SK-N-SH (cell line): ENCODE measurements around the gene DLG2. TPM values are rescaled to one million over a fixed set of nuclear protein-coding genes. Genes with fewer than 3 reads are reported as not detected.

Experiments
- CTCF ChIA-PET: fragments of 300-600, 350-600 bp; formaldehyde crosslinking; extraction: SDS; loops from one replicate; lab custom pipeline; 2021; lab: Yijun Ruan, JAX
- POLR2A ChIA-PET: fragments of 350-600 bp; sonication (Branson Sonifier 250); formaldehyde crosslinking; extraction: SDS; loops from one replicate; lab custom pipeline; 2020; ENCODE audit warnings: antibody characterized with exemption, inconsistent platforms; lab: Yijun Ruan, JAX
- DNase-seq: peaks from one replicate; pipeline ENCODE4 v3.0.0; 2012
- H2AFZ ChIP-seq: fragments of 200-600 bp; sonication (generic); 2 replicates; pipeline ENCODE4 v1.8.1; 2016; ENCODE audit warnings: antibody characterized with exemption, mild to moderate bottlenecking, low read depth
- H3F3A ChIP-seq: fragments of 200-600 bp; sonication (generic); replicated peaks from 2 replicates; pipeline ENCODE3; 2016; ENCODE audit warnings: antibody characterized with exemption, mild to moderate bottlenecking; ENCODE audit not compliant: insufficient read depth
- H3K27ac ChIP-seq, 2 experiments: fragments of 200-500 bp in 1 of 2; fragments of 200-600 bp in 1 of 2; sonication (Bioruptor generic) in 1 of 2; sonication (generic), shearing (Covaris generic) in 1 of 2; 2 replicates each; pipeline versions ENCODE4 v1.5.1 to v1.6.1; 2014 to 2016; ENCODE audit warnings: low read depth in 2 of 2, inconsistent platforms in 1 of 2, low read length in 1 of 2, mild to moderate bottlenecking in 1 of 2, mixed read lengths in 1 of 2
- H3K27me3 ChIP-seq: fragments of 200-600 bp; sonication (generic), shearing (Covaris generic); 2 replicates; pipeline ENCODE4 v1.6.1; 2016; ENCODE audit warnings: mixed run types; ENCODE audit not compliant: insufficient read depth
- H3K36me3 ChIP-seq, 2 experiments: fragments of 200-500 bp in 1 of 2; fragments of 200-600 bp in 1 of 2; sonication (Bioruptor generic) in 1 of 2; sonication (generic) in 1 of 2; replicated peaks in 1 of 2; 2 replicates each; pipeline versions ENCODE3 to v1.5.1; 2014 to 2016; ENCODE audit warnings: low read length in 1 of 2, mild to moderate bottlenecking in 1 of 2; ENCODE audit not compliant: insufficient read depth in 2 of 2, control insufficient read depth in 1 of 2
- H3K4me1 ChIP-seq, 2 experiments: fragments of 200-500 bp in 1 of 2; fragments of 200-600 bp in 1 of 2; sonication (Bioruptor generic) in 1 of 2; sonication (generic), shearing (Covaris generic) in 1 of 2; 2 replicates each; pipeline versions ENCODE4 v1.5.1 to v1.6.1; 2014 to 2016; ENCODE audit warnings: low read depth in 1 of 2, low read length in 1 of 2, mixed run types in 1 of 2; ENCODE audit not compliant: insufficient read depth in 2 of 2, control insufficient read depth in 1 of 2
- H3K4me2 ChIP-seq: fragments of 200-600 bp; sonication (generic), shearing (Covaris generic); 2 replicates; pipeline ENCODE4 v1.6.1; 2017; ENCODE audit warnings: mixed run types
- H3K4me3 ChIP-seq, 2 experiments: fragments of 200-500 bp in 1 of 2; fragments of 200-600 bp in 1 of 2; sonication (Bioruptor generic) in 1 of 2; sonication (generic), shearing (Covaris generic) in 1 of 2; 2 replicates each; pipeline versions ENCODE4 v1.5.1 to v1.8.1; 2014 to 2016; ENCODE audit warnings: low read depth in 2 of 2, inconsistent platforms in 1 of 2, low read length in 1 of 2, mild to moderate bottlenecking in 1 of 2, mixed read lengths in 1 of 2, moderate library complexity in 1 of 2
- H3K79me2 ChIP-seq: fragments of 200-600 bp; sonication (generic); 2 replicates; pipeline ENCODE4 v1.8.1; 2017; ENCODE audit warnings: mild to moderate bottlenecking; ENCODE audit not compliant: insufficient read depth
- H3K9ac ChIP-seq: fragments of 200-600 bp; sonication (generic); 2 replicates; pipeline ENCODE4 v1.6.1; 2017; ENCODE audit warnings: mixed run types
- H3K9me2 ChIP-seq: fragments of 200-600 bp; sonication (generic); 2 replicates; pipeline ENCODE4 v1.6.1; 2017; ENCODE audit warnings: mixed run types
- H3K9me3 ChIP-seq: fragments of 200-600 bp; sonication (generic); 2 replicates; pipeline ENCODE4 v1.6.1; 2017; ENCODE audit warnings: mixed run types, mild to moderate bottlenecking, moderate library complexity
- H4K20me1 ChIP-seq: fragments of 200-600 bp; sonication (generic); 2 replicates; pipeline ENCODE4 v1.6.1; 2017; ENCODE audit warnings: mild to moderate bottlenecking, mixed run types; ENCODE audit not compliant: insufficient read depth
- CHD2 ChIP-seq: fragments of 150-350 bp; IDR thresholded peaks from 2 replicates; pipeline ENCODE4 v1.6.1; 2018; ENCODE audit warnings: low read length; ENCODE audit not compliant: partially characterized antibody
- ELF1 ChIP-seq: IDR thresholded peaks from 2 replicates; pipeline ENCODE4 v1.4.0; 2012
- EZH2phosphoT487 ChIP-seq: fragments of 200-600 bp; sonication (generic); IDR thresholded peaks from 2 replicates; pipeline ENCODE4 v1.6.1; 2017; ENCODE audit warnings: low read depth, mixed run types, mild to moderate bottlenecking, antibody characterized with exemption, moderate library complexity, borderline replicate concordance
- GATA2 ChIP-seq: sonication (generic); formaldehyde crosslinking; IDR thresholded peaks from 2 replicates; pipeline ENCODE4 v1.5.0; 2020; ENCODE audit warnings: mild to moderate bottlenecking, missing genetic modification reagents
- JUND ChIP-seq: IDR thresholded peaks from 2 replicates; pipeline ENCODE4 v1.4.0; 2012
- MEF2A ChIP-seq: IDR thresholded peaks from 2 replicates; pipeline ENCODE4 v1.4.0; 2012; ENCODE audit warnings: low read depth, borderline replicate concordance
- RFX5 ChIP-seq: IDR thresholded peaks from 2 replicates; pipeline ENCODE4 v1.6.1; 2012; ENCODE audit warnings: mild to moderate bottlenecking, improper control_type of control experiment, low read length
- SIN3A ChIP-seq: IDR thresholded peaks from 2 replicates; pipeline ENCODE4 v1.6.1; 2012; ENCODE audit warnings: low read depth, mild to moderate bottlenecking, low read length, moderate library complexity, borderline replicate concordance
- TCF12 ChIP-seq: IDR thresholded peaks from 2 replicates; pipeline ENCODE4 v1.4.0; 2012
- WGBS: methylation state at CpG from one replicate; pipeline ENCODE4 v1.1.6; 2017; ENCODE audit warnings: low lambda C conversion rate; 5-methylcytosine and 5-hydroxymethylcytosine counted together
- polyA plus RNA-seq, 3 experiments: library from polyadenylated mRNA; depleted of rRNA; stranded (reverse); fragments of >200 nt; gene quantifications; 2 replicates each; pipeline ENCODE4 v1.2.3, GENCODE V29; 2012
- TF ChIP-seq, protein P1 (sequence below): IDR thresholded peaks from 2 replicates; pipeline ENCODE4 v1.4.0; 2012; ENCODE audit warnings: low read depth, borderline replicate concordance
- TF ChIP-seq, protein P2 (sequence below): fragments of 150-350 bp; IDR thresholded peaks from 2 replicates; pipeline ENCODE4 v1.6.1; 2016; ENCODE audit warnings: mild to moderate bottlenecking, low read depth, low read length
- TF ChIP-seq, protein P3 (sequence below): fragments of 200-600 bp; sonication (generic); IDR thresholded peaks from 2 replicates; pipeline ENCODE4 v1.6.1; 2017; ENCODE audit warnings: antibody characterized with exemption, mild to moderate bottlenecking, moderate library complexity
- TF ChIP-seq, protein P4 (sequence below): IDR thresholded peaks from 2 replicates; pipeline ENCODE4 v1.6.1; 2012; ENCODE audit warnings: mild to moderate bottlenecking, low read depth, low read length, moderate library complexity
- TF ChIP-seq, protein P5 (sequence below): IDR thresholded peaks from 2 replicates; pipeline ENCODE4; 2012

DLG2 gene
- polyA plus RNA-seq, 1 of the 3 experiments (the other 2 are of a cell fraction): 0.21 TPM

DNA sequence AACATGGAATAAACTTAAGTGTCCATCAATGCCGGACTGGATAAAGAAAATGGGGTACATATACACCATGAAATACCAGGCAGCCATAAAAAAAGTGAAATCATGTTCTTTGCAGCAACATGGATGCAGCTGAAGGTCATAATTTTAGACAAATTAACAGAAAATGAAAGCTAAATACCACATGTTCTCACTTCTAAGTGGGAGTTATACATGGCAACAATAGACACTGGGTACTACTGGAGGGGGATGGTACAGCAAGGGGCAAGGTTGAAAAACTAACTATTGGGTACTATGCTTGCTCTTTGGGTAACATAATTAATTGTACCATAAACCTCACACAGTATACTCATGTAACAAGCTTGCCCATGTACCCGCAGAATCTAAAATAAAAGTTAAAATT lies 851.6 kb downstream of the DLG2 start:
- no peaks in the 10 kb centered on the region for H3K4me1 ChIP-seq
- POLR2A ChIA-PET: no interaction called here
- H3K27me3 ChIP-seq: no peaks in the 10 kb centered on the region; the same call in 1 of the 2 replicates
- H3K36me3 ChIP-seq: no peaks in the 10 kb centered on the region
- H3K9ac ChIP-seq: no peak overlapping the region
- no peaks in the 10 kb centered on the region for H3K9me3 ChIP-seq
- no peak overlapping the region for H3K27ac ChIP-seq
- no peak for DNase-seq
- H3K9me2 ChIP-seq: no peaks in the 10 kb centered on the region
- TF ChIP-seq, protein P1, sequence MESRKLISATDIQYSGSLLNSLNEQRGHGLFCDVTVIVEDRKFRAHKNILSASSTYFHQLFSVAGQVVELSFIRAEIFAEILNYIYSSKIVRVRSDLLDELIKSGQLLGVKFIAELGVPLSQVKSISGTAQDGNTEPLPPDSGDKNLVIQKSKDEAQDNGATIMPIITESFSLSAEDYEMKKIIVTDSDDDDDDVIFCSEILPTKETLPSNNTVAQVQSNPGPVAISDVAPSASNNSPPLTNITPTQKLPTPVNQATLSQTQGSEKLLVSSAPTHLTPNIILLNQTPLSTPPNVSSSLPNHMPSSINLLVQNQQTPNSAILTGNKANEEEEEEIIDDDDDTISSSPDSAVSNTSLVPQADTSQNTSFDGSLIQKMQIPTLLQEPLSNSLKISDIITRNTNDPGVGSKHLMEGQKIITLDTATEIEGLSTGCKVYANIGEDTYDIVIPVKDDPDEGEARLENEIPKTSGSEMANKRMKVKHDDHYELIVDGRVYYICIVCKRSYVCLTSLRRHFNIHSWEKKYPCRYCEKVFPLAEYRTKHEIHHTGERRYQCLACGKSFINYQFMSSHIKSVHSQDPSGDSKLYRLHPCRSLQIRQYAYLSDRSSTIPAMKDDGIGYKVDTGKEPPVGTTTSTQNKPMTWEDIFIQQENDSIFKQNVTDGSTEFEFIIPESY: no peak
- TF ChIP-seq GATA2 (CRISPR knock-in tag) (no peak), ELF1 (no peak), JUND (no peak), MEF2A (no peak), CHD2 (no peak), RFX5 (no peak), SIN3A (no peak), EZH2phosphoT487 (no peak), TCF12 (no peak)
- TF ChIP-seq, protein P2, sequence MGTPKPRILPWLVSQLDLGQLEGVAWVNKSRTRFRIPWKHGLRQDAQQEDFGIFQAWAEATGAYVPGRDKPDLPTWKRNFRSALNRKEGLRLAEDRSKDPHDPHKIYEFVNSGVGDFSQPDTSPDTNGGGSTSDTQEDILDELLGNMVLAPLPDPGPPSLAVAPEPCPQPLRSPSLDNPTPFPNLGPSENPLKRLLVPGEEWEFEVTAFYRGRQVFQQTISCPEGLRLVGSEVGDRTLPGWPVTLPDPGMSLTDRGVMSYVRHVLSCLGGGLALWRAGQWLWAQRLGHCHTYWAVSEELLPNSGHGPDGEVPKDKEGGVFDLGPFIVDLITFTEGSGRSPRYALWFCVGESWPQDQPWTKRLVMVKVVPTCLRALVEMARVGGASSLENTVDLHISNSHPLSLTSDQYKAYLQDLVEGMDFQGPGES: no peak
- TF ChIP-seq, protein P3, sequence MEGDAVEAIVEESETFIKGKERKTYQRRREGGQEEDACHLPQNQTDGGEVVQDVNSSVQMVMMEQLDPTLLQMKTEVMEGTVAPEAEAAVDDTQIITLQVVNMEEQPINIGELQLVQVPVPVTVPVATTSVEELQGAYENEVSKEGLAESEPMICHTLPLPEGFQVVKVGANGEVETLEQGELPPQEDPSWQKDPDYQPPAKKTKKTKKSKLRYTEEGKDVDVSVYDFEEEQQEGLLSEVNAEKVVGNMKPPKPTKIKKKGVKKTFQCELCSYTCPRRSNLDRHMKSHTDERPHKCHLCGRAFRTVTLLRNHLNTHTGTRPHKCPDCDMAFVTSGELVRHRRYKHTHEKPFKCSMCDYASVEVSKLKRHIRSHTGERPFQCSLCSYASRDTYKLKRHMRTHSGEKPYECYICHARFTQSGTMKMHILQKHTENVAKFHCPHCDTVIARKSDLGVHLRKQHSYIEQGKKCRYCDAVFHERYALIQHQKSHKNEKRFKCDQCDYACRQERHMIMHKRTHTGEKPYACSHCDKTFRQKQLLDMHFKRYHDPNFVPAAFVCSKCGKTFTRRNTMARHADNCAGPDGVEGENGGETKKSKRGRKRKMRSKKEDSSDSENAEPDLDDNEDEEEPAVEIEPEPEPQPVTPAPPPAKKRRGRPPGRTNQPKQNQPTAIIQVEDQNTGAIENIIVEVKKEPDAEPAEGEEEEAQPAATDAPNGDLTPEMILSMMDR: no peak
- TF ChIP-seq, protein P4, sequence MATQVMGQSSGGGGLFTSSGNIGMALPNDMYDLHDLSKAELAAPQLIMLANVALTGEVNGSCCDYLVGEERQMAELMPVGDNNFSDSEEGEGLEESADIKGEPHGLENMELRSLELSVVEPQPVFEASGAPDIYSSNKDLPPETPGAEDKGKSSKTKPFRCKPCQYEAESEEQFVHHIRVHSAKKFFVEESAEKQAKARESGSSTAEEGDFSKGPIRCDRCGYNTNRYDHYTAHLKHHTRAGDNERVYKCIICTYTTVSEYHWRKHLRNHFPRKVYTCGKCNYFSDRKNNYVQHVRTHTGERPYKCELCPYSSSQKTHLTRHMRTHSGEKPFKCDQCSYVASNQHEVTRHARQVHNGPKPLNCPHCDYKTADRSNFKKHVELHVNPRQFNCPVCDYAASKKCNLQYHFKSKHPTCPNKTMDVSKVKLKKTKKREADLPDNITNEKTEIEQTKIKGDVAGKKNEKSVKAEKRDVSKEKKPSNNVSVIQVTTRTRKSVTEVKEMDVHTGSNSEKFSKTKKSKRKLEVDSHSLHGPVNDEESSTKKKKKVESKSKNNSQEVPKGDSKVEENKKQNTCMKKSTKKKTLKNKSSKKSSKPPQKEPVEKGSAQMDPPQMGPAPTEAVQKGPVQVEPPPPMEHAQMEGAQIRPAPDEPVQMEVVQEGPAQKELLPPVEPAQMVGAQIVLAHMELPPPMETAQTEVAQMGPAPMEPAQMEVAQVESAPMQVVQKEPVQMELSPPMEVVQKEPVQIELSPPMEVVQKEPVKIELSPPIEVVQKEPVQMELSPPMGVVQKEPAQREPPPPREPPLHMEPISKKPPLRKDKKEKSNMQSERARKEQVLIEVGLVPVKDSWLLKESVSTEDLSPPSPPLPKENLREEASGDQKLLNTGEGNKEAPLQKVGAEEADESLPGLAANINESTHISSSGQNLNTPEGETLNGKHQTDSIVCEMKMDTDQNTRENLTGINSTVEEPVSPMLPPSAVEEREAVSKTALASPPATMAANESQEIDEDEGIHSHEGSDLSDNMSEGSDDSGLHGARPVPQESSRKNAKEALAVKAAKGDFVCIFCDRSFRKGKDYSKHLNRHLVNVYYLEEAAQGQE: no peak
- TF ChIP-seq, protein P5, sequence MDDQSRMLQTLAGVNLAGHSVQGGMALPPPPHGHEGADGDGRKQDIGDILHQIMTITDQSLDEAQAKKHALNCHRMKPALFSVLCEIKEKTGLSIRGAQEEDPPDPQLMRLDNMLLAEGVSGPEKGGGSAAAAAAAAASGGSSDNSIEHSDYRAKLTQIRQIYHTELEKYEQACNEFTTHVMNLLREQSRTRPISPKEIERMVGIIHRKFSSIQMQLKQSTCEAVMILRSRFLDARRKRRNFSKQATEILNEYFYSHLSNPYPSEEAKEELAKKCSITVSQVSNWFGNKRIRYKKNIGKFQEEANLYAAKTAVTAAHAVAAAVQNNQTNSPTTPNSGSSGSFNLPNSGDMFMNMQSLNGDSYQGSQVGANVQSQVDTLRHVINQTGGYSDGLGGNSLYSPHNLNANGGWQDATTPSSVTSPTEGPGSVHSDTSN: no peak
- no peaks in the 10 kb centered on the region for H3F3A ChIP-seq
- no peak overlapping the region for H3K4me3 ChIP-seq
- no peaks in the 10 kb centered on the region for H3K79me2 ChIP-seq
- WGBS: 19% methylated on average over 2 of the region's 2 CpGs
- H4K20me1 ChIP-seq: no peaks in the 10 kb centered on the region
- no peak overlapping the region for H2AFZ ChIP-seq
- CTCF ChIA-PET: no interaction called here
- H3K4me2 ChIP-seq: no peak overlapping the region
